GM19455 (cell line): ENCODE data around the gene NUFIP2.
"Not testable (repeated sequence)": the region's sequence is repeated elsewhere in the genome, so short reads cannot be mapped to it uniquely, and the experiment has no call there.

ENCODE experiments used
- ATAC-seq: cut with Tn5 transposase; IDR thresholded peaks from one replicate; pipeline ENCODE4 v1.9.1; 2021; ENCODE audit not compliant: unreplicated experiment

The NUFIP2 gene

GRCh38 chr17:29293890-29294579 lies at the start of gene NUFIP2:
NUFIP2 (minus strand) TSS chr17:29294148; CDS start chr17:29294059, 89 bp downstream.
- peak; percentile 83 for ATAC-seq

- no peak for ATAC-seq
These were observed 48.3 kb upstream of the NUFIP2 start for GRCh38 chr17:29342158-29342765.

GRCh38 chr17:29341726-29342125 lies 47.8 kb upstream of the NUFIP2 start:
- ATAC-seq: no peak

- not testable (repeated sequence) for ATAC-seq
These were observed 45.1 kb upstream of the NUFIP2 start for GRCh38 chr17:29339016-29339415.

- ATAC-seq: no peak
These were observed 37.7 kb upstream of the NUFIP2 start for GRCh38 chr17:29331708-29332085.

- ATAC-seq: no peak
These were observed 37.2 kb upstream of the NUFIP2 start for GRCh38 chr17:29331075-29331707.

GRCh38 chr17:29327412-29327811 lies 33.5 kb upstream of the NUFIP2 start:
- ATAC-seq: no peak

- ATAC-seq: no peak
These were observed 32.3 kb upstream of the NUFIP2 start for GRCh38 chr17:29326023-29326813.

GRCh38 chr17:29322363-29322762 lies 28.4 kb upstream of the NUFIP2 start:
- no peak for ATAC-seq

- no peak for ATAC-seq
These were observed 9.4 kb upstream of the NUFIP2 start for GRCh38 chr17:29303386-29303785.

GRCh38 chr17:29299031-29299430 lies 5.1 kb upstream of the NUFIP2 start:
- ATAC-seq: no peak

GRCh38 chr17:29295420-29295819 lies 1.5 kb upstream of the NUFIP2 start:
- no peak for ATAC-seq

- ATAC-seq: no peak
These were observed 592 bp upstream of the NUFIP2 start for GRCh38 chr17:29294580-29294900.

GRCh38 chr17:29292992-29293889 lies 707 bp downstream of the NUFIP2 start:
- no peak for ATAC-seq

GRCh38 chr17:29292071-29292991 lies 1.6 kb downstream of the NUFIP2 start:
- no peak for ATAC-seq

GRCh38 chr17:29291163-29291752 lies 2.7 kb downstream of the NUFIP2 start:
- ATAC-seq: no peak

- ATAC-seq: no peak
These were observed 4.1 kb downstream of the NUFIP2 start for GRCh38 chr17:29289852-29290251.

- ATAC-seq: no peak
These were observed 10.0 kb downstream of the NUFIP2 start for GRCh38 chr17:29283961-29284360.

- no peak for ATAC-seq
These were observed 10.5 kb downstream of the NUFIP2 start for GRCh38 chr17:29283496-29283895.
